ENCODE measurements around the gene DHRS7B. TPM values are rescaled to one million over a fixed set of nuclear protein-coding genes. Genes with fewer than 3 reads are reported as not detected.

The DHRS7B gene
- total and polyA plus RNA-seq, 2 of the 13 experiments (the other 11 are each of a cell fraction or from before 2014, with no cell fraction given), result 20.0 to 35.8 TPM

GRCh38 chr17:21164216-21164615 lies 37.5 kb downstream of the DHRS7B start:
- intact Hi-C loops (cut with micrococcal nuclease; ENCODE audit: unreplicated experiment) (no loop called here), in situ Hi-C loops (cut with HindIII; ENCODE audit: extremely low pct_ligation_motif_present, low pct_unique_long_range_greater_than_20kb) (no loop called here)
- no peak for FAIRE-seq
- no TSS peak for BruUV-seq (replicated peaks)
- Histone ChIP-seq H4K20me1 (ENCODE audit: insufficient read depth, low read length) (no peaks in the 10 kb centered on the region; the same call in 1 of the 2 replicates), H3K4me2 (ENCODE audit: low read depth, low read length) (no peak overlapping the region), H3K9ac (ENCODE audit: insufficient read depth, low read depth, low read length) (no peak overlapping the region), H3K36me3 (replicated peaks in 1 of 2; ENCODE audit: control insufficient read depth in 1 of 2, insufficient read depth in 2 of 2, low read length in 2 of 2) (no peaks in the 10 kb centered on the region; a peak in 1 of 5 replicates), H3K27me3 (ENCODE audit: control insufficient read depth in 1 of 2, insufficient read depth in 2 of 2, low read length in 2 of 2) (no peaks in the 10 kb centered on the region), H3K27ac (ENCODE audit: extremely low read length, insufficient read depth, low read length) (no peak overlapping the region), H3K4me1 (ENCODE audit: insufficient read depth, low read length) (peaks cover 24% of the 10 kb centered on the region), H3K9me3 (ENCODE audit: low read length) (no peaks in the 10 kb centered on the region), H3K4me3 (replicated peaks in 1 of 3; ENCODE audit: insufficient read depth in 1 of 3, low read depth in 2 of 3, low read length in 3 of 3) (no peak overlapping the region), H2AFZ (ENCODE audit: low read length) (no peak overlapping the region), H3K79me2 (ENCODE audit: insufficient read depth, low read length) (no peaks in the 10 kb centered on the region)
- POLR2A ChIA-PET, result no interaction called here
- no peak for TF ChIP-seq SP5 (CRISPR knock-in tag; IDR thresholded peaks at IDR 0.05; ENCODE audit: borderline replicate concordance, low read depth)
- no peak for TF ChIP-seq ZNF292 (CRISPR knock-in tag; IDR thresholded peaks at IDR 0.05; ENCODE audit: borderline replicate concordance, low read depth)
- no peak for TF ChIP-seq NCOR1 (IDR thresholded peaks at IDR 0.05; ENCODE audit: borderline replicate concordance, low read length)
- TF ChIP-seq U2AF2 (IDR thresholded peaks at IDR 0.05; ENCODE audit: low read depth, low read length), result no peak
- TF ChIP-seq ZFP37 (CRISPR knock-in tag; IDR thresholded peaks at IDR 0.05; ENCODE audit: borderline replicate concordance), result no peak
- no peak for TF ChIP-seq ZNF326 (CRISPR knock-in tag; IDR thresholded peaks at IDR 0.05; ENCODE audit: borderline replicate concordance)
- TF ChIP-seq ELF4 (CRISPR knock-in tag; IDR thresholded peaks at IDR 0.05; ENCODE audit: borderline replicate concordance), result no peak
- WGBS (ENCODE audit: low lambda C conversion rate), result 98% methylated on average over 6 of the region's 6 CpGs
- CTCF ChIA-PET (ENCODE audit: low intra/inter-chr PET ratio, low total read pairs), result no interaction called here
- no peak for ATAC-seq
- DNase-seq (ENCODE audit: low spot score), result no peak

- FAIRE-seq, result no peak
- H3K36me3 ChIP-seq (replicated peaks in 1 of 2; ENCODE audit: control insufficient read depth in 1 of 2, insufficient read depth in 2 of 2, low read length in 2 of 2), result no peaks in the 10 kb centered on the region; a peak in 1 of 5 replicates
- H3K4me1 ChIP-seq (ENCODE audit: insufficient read depth, low read length), result peaks cover 24% of the 10 kb centered on the region
- H3K79me2 ChIP-seq (ENCODE audit: insufficient read depth, low read length), result no peaks in the 10 kb centered on the region
- no peak for TF ChIP-seq KDM3A (CRISPR knock-in tag; IDR thresholded peaks at IDR 0.05; ENCODE audit: low read depth)
- TF ChIP-seq RORA (CRISPR knock-in tag; IDR thresholded peaks at IDR 0.05), result no peak
- TF ChIP-seq STAT6 (CRISPR knock-in tag; IDR thresholded peaks at IDR 0.05; ENCODE audit: borderline replicate concordance), result no peak
- no peak for TF ChIP-seq ZXDC (CRISPR knock-in tag; IDR thresholded peaks at IDR 0.05)
- no peak for TF ChIP-seq ARID2 (CRISPR knock-in tag; IDR thresholded peaks at IDR 0.05; ENCODE audit: borderline replicate concordance)
- TF ChIP-seq SAP130 (CRISPR knock-in tag; IDR thresholded peaks at IDR 0.05; ENCODE audit: low read depth), result no peak
- no peak overlapping the region for H3K9ac ChIP-seq (ENCODE audit: insufficient read depth, low read depth, low read length)
- no peak for ATAC-seq
- intact Hi-C loops (cut with micrococcal nuclease; ENCODE audit: unreplicated experiment) (no loop called here), in situ Hi-C loops (cut with HindIII; ENCODE audit: extremely low pct_ligation_motif_present, low pct_unique_long_range_greater_than_20kb) (no loop called here)
- BruUV-seq (replicated peaks), result no TSS peak
- WGBS (ENCODE audit: low lambda C conversion rate), result 95% methylated on average over 5 of the region's 5 CpGs
- H3K27me3 ChIP-seq (ENCODE audit: control insufficient read depth in 1 of 2, insufficient read depth in 2 of 2, low read length in 2 of 2), result no peaks in the 10 kb centered on the region
- H3K9me3 ChIP-seq (ENCODE audit: low read length), result no peaks in the 10 kb centered on the region
- no peak for DNase-seq (ENCODE audit: low spot score)
- no peak overlapping the region for H3K4me2 ChIP-seq (ENCODE audit: low read depth, low read length)
- no peak overlapping the region for H2AFZ ChIP-seq (ENCODE audit: low read length)
- POLR2A ChIA-PET, result no interaction called here
- H4K20me1 ChIP-seq (ENCODE audit: insufficient read depth, low read length), result no peaks in the 10 kb centered on the region; the same call in 1 of the 2 replicates
- H3K27ac ChIP-seq (ENCODE audit: extremely low read length, insufficient read depth, low read length), result no peak overlapping the region
- CTCF ChIA-PET (ENCODE audit: low intra/inter-chr PET ratio, low total read pairs), result no interaction called here
- H3K4me3 ChIP-seq (replicated peaks in 1 of 3; ENCODE audit: insufficient read depth in 1 of 3, low read depth in 2 of 3, low read length in 3 of 3), result no peak overlapping the region
These were observed 37.9 kb downstream of the DHRS7B start for GRCh38 chr17:21164620-21165019.
